ENCODE results near the gene CYB5B. TPM values are rescaled to one million over a fixed set of nuclear protein-coding genes. Genes with fewer than 3 reads are reported as not detected.

The CYB5B gene
- total RNA-seq, 1 donor from 2014 or later, result 120 TPM

DNA sequence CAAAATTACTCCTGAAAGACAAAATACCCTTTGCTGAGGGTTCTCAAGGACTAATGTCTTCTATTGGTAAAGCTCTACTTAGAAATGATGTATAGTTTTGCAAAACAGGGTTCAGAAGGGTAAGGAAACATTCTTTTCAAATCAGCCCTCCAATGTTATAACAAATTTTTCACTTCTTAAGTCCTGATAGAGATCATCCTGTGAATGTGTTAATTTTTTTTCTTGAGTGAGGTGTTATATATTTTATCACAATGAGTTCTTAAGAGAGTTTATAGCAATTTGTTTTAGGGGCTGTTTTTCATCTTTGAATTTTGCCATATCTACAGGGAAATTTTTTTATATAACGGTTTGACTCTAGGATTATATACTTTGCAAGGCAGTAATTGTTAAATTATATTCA lies 29.5 kb downstream of the CYB5B start:
- TF ChIP-seq, protein P1, sequence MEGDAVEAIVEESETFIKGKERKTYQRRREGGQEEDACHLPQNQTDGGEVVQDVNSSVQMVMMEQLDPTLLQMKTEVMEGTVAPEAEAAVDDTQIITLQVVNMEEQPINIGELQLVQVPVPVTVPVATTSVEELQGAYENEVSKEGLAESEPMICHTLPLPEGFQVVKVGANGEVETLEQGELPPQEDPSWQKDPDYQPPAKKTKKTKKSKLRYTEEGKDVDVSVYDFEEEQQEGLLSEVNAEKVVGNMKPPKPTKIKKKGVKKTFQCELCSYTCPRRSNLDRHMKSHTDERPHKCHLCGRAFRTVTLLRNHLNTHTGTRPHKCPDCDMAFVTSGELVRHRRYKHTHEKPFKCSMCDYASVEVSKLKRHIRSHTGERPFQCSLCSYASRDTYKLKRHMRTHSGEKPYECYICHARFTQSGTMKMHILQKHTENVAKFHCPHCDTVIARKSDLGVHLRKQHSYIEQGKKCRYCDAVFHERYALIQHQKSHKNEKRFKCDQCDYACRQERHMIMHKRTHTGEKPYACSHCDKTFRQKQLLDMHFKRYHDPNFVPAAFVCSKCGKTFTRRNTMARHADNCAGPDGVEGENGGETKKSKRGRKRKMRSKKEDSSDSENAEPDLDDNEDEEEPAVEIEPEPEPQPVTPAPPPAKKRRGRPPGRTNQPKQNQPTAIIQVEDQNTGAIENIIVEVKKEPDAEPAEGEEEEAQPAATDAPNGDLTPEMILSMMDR (IDR thresholded peaks at IDR 0.05; ENCODE audit: unreplicated experiment), result no peak
- peaks cover 10% of the 10 kb centered on the region for H3K36me3 Mint-ChIP-seq (ENCODE audit: low read depth, unreplicated experiment)
- no peak overlapping the region for H3K27ac Mint-ChIP-seq (ENCODE audit: unreplicated experiment)
- no peaks in the 10 kb centered on the region for H3K9me3 Mint-ChIP-seq (ENCODE audit: unreplicated experiment)
- DNase-seq (ENCODE audit: low spot score), result no peak
- H3K27me3 Mint-ChIP-seq (ENCODE audit: unreplicated experiment), result peaks cover 5% of the 10 kb centered on the region
- no peak overlapping the region for H3K4me3 Mint-ChIP-seq (ENCODE audit: unreplicated experiment)
- no peaks in the 10 kb centered on the region for H3K4me1 Mint-ChIP-seq (ENCODE audit: unreplicated experiment)

DNA sequence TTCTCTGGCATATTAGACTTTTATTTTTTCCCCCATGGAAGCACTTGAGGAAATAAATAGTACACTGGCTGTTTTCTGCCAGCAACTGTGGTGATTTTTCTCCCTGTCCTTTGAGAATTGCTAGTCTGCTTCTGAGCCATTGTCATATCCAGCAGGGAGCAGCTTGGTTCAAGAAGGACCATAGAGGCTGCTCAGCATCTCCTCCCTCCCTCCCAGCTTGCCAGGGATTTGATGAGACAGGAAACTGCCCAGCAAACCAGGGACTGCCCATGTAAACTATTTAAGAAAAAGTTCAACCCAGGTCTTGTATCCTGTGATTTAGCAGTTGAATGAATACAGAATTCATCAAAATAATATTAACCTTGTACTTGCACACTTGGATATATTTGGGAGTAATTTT lies 39.5 kb downstream of the CYB5B start:
- Mint-ChIP-seq H3K4me1 (ENCODE audit: unreplicated experiment) (peaks cover 24% of the 10 kb centered on the region), H3K27me3 (ENCODE audit: unreplicated experiment) (no peaks in the 10 kb centered on the region), H3K36me3 (ENCODE audit: low read depth, unreplicated experiment) (peaks cover 3% of the 10 kb centered on the region), H3K9me3 (ENCODE audit: unreplicated experiment) (no peaks in the 10 kb centered on the region), H3K27ac (ENCODE audit: unreplicated experiment) (peak overlapping the region; percentile 38), H3K4me3 (ENCODE audit: unreplicated experiment) (no peak overlapping the region)
- TF ChIP-seq, protein P1 (IDR thresholded peaks at IDR 0.05; ENCODE audit: unreplicated experiment), result no peak
- DNase-seq (ENCODE audit: low spot score), result no peak

GRCh38 chr16:69465083-69465721 lies 40.8 kb downstream of the CYB5B start:
- H3K4me3 Mint-ChIP-seq (ENCODE audit: unreplicated experiment), result no peak overlapping the region
- no peaks in the 10 kb centered on the region for H3K9me3 Mint-ChIP-seq (ENCODE audit: unreplicated experiment)
- H3K36me3 Mint-ChIP-seq (ENCODE audit: low read depth, unreplicated experiment), result peaks cover 3% of the 10 kb centered on the region
- TF ChIP-seq, protein P1 (IDR thresholded peaks at IDR 0.05; ENCODE audit: unreplicated experiment), result no peak
- DNase-seq (ENCODE audit: low spot score), result no peak
- no peaks in the 10 kb centered on the region for H3K27me3 Mint-ChIP-seq (ENCODE audit: unreplicated experiment)
- no peak overlapping the region for H3K27ac Mint-ChIP-seq (ENCODE audit: unreplicated experiment)
- peaks cover 30% of the 10 kb centered on the region for H3K4me1 Mint-ChIP-seq (ENCODE audit: unreplicated experiment)

- peaks cover 34% of the 10 kb centered on the region for H3K4me1 Mint-ChIP-seq (ENCODE audit: unreplicated experiment)
- no peak overlapping the region for H3K27ac Mint-ChIP-seq (ENCODE audit: unreplicated experiment)
- no peaks in the 10 kb centered on the region for H3K9me3 Mint-ChIP-seq (ENCODE audit: unreplicated experiment)
- no peak for DNase-seq (ENCODE audit: low spot score)
- H3K4me3 Mint-ChIP-seq (ENCODE audit: unreplicated experiment), result no peak overlapping the region
- H3K36me3 Mint-ChIP-seq (ENCODE audit: low read depth, unreplicated experiment), result peaks cover 3% of the 10 kb centered on the region
- TF ChIP-seq, protein P1 (IDR thresholded peaks at IDR 0.05; ENCODE audit: unreplicated experiment), result no peak
- no peaks in the 10 kb centered on the region for H3K27me3 Mint-ChIP-seq (ENCODE audit: unreplicated experiment)
Observed at GRCh38 chr16:69465881-69466280, 41.5 kb downstream of the CYB5B start.

DNA sequence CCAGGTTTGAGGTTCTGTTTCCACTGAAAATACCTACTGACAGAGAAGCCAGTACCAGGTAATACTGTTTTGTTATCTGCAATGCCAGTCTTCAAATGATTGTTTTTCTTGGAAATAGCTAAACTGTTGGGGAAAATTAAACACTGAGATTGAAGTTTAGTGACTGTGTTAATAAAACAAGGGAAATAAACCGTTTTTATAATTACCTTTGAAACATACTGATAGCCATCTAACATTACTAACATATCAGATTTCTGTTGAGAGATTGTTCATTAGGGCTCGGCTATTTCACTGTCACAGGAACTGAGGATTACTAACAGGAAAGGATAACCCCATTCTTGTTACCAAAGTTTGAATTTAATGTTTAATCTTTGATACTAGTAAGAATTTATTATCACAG lies 42.1 kb downstream of the CYB5B start:
- no peaks in the 10 kb centered on the region for H3K9me3 Mint-ChIP-seq (ENCODE audit: unreplicated experiment)
- H3K27me3 Mint-ChIP-seq (ENCODE audit: unreplicated experiment), result no peaks in the 10 kb centered on the region
- H3K4me3 Mint-ChIP-seq (ENCODE audit: unreplicated experiment), result no peak overlapping the region
- H3K36me3 Mint-ChIP-seq (ENCODE audit: low read depth, unreplicated experiment), result peaks cover 3% of the 10 kb centered on the region
- DNase-seq (ENCODE audit: low spot score), result no peak
- TF ChIP-seq, protein P1 (IDR thresholded peaks at IDR 0.05; ENCODE audit: unreplicated experiment), result no peak
- no peak overlapping the region for H3K27ac Mint-ChIP-seq (ENCODE audit: unreplicated experiment)
- H3K4me1 Mint-ChIP-seq (ENCODE audit: unreplicated experiment), result peaks cover 37% of the 10 kb centered on the region

All from endothelial cell (in vitro differentiated cells).